GM12873 (cell line): ENCODE data around the gene IL17RB.

Experiments
- TF ChIP-seq, protein P1 (sequence below): IDR thresholded peaks from 2 replicates; pipeline ENCODE4 v1.5.1; 2012; ENCODE audit warnings: low read depth, mild to moderate bottlenecking, moderate library complexity, low read length, control low read depth; ENCODE audit not compliant: insufficient read depth; ENCODE audit errors: missing control alignments

Gene IL17RB, protein sequence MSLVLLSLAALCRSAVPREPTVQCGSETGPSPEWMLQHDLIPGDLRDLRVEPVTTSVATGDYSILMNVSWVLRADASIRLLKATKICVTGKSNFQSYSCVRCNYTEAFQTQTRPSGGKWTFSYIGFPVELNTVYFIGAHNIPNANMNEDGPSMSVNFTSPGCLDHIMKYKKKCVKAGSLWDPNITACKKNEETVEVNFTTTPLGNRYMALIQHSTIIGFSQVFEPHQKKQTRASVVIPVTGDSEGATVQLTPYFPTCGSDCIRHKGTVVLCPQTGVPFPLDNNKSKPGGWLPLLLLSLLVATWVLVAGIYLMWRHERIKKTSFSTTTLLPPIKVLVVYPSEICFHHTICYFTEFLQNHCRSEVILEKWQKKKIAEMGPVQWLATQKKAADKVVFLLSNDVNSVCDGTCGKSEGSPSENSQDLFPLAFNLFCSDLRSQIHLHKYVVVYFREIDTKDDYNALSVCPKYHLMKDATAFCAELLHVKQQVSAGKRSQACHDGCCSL

DNA sequence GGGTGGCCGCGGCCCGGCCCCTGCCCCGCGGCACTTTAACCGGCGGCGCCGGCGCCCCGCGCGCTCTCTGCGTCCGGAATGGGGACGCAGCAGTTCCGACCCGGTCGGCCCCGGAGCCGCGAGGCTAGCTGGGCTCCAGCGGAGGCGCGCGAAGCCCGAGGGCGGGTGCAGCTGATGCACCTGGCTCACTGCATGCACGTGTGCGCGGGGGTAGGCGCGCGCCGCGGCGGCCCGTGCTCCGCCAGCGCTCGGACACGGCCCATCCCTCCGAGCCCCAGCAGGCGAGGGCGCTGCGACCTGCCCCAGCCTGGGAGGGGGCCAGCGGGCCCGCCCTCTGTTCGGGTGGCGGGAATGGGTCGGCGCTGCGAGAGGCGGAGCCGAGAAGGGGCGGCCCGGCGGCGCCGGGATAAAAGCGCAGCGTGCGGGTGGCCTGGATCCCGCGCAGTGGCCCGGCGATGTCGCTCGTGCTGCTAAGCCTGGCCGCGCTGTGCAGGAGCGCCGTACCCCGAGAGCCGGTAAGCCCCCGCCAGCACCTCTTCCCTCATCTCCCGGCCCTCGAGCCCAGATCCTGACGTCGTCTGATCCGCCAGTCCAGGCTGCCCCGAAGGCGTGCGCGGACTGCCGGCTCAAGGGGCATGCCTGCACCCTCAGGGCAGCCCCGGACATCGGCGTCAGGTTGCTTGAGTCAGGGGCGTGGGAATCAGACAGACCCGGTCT is at the start of gene IL17RB, which contains the start of gene CHDH:
Gene IL17RB, plus strand, starts transcription at position 435 of the 717 bp plus-strand sequence. Its CDS starts 21 bp downstream, at position 456.
Gene CHDH, minus strand, starts transcription at position 286 of the 717 bp plus-strand sequence. CDS start 22,411 bp downstream, outside the sequence.
- TF ChIP-seq, protein P1, sequence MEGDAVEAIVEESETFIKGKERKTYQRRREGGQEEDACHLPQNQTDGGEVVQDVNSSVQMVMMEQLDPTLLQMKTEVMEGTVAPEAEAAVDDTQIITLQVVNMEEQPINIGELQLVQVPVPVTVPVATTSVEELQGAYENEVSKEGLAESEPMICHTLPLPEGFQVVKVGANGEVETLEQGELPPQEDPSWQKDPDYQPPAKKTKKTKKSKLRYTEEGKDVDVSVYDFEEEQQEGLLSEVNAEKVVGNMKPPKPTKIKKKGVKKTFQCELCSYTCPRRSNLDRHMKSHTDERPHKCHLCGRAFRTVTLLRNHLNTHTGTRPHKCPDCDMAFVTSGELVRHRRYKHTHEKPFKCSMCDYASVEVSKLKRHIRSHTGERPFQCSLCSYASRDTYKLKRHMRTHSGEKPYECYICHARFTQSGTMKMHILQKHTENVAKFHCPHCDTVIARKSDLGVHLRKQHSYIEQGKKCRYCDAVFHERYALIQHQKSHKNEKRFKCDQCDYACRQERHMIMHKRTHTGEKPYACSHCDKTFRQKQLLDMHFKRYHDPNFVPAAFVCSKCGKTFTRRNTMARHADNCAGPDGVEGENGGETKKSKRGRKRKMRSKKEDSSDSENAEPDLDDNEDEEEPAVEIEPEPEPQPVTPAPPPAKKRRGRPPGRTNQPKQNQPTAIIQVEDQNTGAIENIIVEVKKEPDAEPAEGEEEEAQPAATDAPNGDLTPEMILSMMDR, result no peak

DNA sequence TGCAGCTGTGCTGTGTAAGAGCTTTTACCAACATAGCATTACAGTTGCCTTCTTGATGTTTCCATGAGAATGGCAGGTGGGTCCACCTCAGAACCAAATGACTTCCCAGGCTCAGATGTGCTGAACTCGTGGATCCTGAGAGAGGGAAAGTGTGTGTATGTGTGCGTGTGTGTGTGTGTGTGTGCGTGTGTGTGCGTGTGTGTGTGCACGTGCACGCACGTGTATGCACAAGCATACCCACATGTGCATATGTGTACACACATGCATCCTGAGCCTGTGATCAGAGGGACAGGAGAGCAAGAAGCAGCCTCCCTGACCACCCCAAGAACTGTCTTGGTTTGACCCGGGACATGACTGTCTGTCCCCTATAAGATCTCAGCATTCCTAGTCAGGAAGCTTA is 48.2 kb upstream of the IL17RB start:
- TF ChIP-seq, protein P1, result no peak

DNA sequence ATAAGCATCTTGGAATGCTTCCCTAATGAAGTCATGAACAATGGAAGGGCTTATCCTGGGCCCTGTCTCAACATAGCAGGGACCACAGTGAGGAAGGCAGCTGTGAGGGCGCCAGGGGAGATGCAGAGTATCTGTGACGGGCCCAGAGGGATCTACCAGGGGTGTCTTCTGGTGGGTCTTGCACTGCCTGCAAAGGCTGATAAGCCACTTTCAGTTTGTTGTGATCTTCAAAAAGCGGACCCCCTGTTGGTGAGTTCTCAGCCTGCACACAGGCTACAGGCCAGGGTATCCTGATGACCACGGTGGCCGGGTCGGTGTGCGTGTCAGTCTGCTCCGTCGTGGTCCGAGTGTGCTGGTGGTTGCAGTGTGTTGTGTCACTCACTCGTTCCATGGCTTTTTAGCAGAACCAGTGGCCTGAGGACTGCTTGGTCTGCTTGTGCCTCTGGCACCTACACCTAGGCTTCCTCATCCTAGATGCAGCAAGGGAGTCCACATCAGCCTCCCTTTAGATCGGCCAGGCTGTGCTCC is 47.0 kb upstream of the IL17RB start:
- TF ChIP-seq, protein P1, result no peak

DNA sequence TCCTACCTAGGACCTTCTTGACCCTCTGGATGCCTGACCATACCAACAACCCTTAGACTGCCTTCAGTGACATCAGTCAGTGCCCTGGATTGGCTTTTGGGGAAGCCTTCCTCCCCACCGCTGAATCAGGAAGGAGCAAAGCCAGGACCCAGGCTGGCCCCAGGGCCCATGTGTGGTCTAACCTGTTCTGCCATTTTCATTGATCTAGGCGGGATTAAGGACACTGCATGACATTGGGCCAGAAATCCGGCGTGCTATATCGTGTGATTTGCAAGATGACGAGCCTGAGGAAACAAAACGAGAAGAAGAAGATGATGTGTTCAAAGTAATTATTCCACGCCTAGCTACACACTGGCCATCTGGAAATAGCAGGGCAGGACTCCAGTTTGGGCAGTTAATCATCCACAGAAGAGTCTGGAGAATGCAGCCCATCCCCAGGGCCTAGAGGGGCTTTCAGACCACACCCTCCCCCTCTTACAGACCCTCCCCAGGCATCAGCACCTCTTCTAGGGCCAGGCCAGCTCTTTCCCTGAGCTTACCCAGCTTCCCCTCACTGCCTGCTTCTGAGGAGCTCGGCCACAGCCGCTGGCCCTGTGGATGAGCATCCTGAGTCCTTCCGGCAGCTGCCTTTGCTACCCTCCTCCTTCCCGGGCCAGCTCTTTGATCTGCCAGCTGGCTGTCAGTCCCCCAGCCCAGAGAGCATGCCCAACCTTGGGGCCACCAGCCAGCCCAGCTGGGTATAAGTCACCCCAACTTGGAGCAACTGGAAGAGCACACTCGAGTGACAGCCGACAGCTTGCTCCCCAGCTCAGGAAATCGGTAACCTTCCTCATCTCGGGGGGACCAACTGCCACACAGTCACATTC is 46.1 kb upstream of the IL17RB start:
- TF ChIP-seq, protein P1, result no peak

DNA sequence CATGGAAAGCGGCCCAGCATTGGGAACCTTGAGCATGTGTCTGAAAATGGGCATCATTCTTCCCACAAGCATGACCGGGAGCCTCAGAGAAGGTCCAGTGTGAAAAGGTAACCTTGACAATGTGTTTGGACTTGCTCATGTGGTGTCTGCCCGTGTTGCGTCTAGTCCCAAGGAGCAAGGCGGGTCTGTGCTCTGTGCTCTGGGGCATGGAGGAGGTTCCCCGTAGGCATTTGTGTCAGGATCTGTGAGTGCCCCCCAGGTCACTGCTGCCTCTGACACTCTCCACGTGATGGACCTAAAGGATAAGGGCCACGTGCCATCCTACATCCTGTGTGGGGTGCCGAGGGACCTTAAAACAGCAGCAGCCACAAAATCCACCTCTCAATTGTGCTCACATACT is 45.0 kb upstream of the IL17RB start:
- TF ChIP-seq, protein P1, result no peak

DNA sequence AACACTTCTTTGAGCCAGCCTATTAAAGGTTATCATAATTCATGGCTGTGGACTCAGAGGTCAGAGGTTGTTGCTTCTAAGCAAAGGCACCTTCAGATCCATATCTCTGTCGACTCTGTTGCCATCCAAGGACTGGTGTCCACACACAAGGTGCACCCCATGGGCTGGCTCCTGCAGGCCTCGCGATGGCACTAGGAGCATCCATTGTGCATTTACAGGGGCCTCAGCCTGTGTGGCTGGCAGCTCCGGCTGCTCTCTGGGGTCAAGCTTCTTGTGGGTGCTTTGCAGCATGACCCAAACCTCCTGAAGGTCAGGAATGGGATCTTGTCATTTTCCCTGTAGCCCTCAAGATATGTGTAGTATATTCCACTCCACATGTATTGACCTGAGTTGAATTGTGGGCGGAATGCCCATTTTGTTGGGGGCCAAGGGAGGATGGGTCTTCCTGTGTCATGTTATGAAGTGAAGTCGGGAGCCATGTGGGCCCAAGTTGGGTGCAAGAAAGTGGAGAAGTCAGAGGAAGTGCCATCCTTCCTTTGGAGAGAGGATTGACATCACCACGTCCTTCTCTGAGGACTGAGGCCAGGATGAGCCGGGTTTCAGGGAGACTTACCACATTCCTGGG is 44.0 kb upstream of the IL17RB start:
- TF ChIP-seq, protein P1, result no peak
